Lower leg skin (tissue), 3 donors: ENCODE data around the gene AP1M2.

Experiments used
- POLR2A ChIP-seq, 2 donors: fragments of 450-650 bp; IDR thresholded peaks; one replicate each; pipeline ENCODE4 v1.6.1; 2016 to 2017; ENCODE audit warnings: antibody characterized with exemption in 2 of 2, mild to moderate bottlenecking in 1 of 2, moderate library complexity in 1 of 2
- TF ChIP-seq, protein P1 (sequence below), 3 donors: fragments of 450-650 bp; IDR thresholded peaks; one replicate each; pipeline ENCODE4 v1.5.1; 2016; ENCODE audit warnings: antibody characterized with exemption in 3 of 3, mild to moderate bottlenecking in 3 of 3, moderate library complexity in 2 of 3

DNA sequence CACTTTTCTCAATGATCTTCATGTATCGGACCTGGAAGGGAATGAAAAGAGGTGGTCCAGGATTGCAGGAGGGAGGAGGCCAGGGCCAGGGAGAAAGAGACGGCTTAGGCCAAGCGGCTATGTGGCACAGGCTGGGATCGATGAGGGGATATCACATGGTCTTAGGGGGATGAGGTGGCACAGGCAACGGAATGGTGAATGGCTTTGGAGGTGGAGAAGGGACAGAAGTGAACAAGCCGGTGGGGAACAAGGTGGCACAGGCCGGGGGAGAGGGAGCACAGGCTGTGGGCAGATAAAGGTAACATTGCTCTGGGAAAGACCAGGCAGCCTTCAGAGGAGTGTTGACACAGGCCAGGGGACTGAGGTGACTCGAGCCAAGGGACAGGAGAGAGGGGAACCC lies 12.7 kb downstream of the AP1M2 start:
- TF ChIP-seq, protein P1, sequence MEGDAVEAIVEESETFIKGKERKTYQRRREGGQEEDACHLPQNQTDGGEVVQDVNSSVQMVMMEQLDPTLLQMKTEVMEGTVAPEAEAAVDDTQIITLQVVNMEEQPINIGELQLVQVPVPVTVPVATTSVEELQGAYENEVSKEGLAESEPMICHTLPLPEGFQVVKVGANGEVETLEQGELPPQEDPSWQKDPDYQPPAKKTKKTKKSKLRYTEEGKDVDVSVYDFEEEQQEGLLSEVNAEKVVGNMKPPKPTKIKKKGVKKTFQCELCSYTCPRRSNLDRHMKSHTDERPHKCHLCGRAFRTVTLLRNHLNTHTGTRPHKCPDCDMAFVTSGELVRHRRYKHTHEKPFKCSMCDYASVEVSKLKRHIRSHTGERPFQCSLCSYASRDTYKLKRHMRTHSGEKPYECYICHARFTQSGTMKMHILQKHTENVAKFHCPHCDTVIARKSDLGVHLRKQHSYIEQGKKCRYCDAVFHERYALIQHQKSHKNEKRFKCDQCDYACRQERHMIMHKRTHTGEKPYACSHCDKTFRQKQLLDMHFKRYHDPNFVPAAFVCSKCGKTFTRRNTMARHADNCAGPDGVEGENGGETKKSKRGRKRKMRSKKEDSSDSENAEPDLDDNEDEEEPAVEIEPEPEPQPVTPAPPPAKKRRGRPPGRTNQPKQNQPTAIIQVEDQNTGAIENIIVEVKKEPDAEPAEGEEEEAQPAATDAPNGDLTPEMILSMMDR (IDR thresholded peaks at IDR 0.05), result no peak
- TF ChIP-seq POLR2A (IDR thresholded peaks at IDR 0.05), result no peak
